T follicular helper cell (primary cell): ENCODE results near the gene MRTFA.

ENCODE experiments used
- DNase-seq: peaks from one replicate; pipeline ENCODE4 v3.0.0-alpha.2; 2020; ENCODE audit warnings: low read depth

Gene MRTFA

DNA sequence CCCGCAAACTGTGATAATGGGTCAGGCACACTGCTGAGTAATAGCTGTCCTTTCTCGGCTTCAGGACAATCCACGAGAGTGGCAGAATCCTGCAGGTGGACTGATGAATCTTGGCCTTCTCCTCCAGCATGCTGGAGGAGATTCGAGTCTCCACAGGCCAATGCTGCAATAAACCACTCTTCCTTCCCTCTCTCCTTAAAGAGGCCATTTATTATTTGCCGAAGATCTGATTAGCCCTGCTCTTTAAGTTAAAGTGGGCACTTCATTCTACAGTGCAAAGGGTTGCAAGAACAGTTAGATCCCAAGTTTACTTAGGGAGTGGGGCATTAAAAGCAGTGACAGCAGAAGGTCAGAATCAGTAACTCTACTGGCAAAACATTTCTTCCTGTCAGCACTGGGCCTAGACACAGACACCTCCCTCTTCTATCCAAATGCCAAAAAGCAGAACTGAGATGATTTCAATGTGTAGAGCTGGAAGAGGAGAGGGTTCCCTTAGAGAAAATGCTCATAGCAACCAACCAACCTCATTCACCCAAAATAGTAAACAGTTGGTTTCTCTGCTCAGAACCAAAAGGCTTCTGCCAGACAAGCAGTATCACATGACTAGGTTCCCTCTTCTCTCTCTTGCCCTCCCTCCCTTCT, 144.4 kb downstream of the MRTFA start:
- DNase-seq = no peak

DNA sequence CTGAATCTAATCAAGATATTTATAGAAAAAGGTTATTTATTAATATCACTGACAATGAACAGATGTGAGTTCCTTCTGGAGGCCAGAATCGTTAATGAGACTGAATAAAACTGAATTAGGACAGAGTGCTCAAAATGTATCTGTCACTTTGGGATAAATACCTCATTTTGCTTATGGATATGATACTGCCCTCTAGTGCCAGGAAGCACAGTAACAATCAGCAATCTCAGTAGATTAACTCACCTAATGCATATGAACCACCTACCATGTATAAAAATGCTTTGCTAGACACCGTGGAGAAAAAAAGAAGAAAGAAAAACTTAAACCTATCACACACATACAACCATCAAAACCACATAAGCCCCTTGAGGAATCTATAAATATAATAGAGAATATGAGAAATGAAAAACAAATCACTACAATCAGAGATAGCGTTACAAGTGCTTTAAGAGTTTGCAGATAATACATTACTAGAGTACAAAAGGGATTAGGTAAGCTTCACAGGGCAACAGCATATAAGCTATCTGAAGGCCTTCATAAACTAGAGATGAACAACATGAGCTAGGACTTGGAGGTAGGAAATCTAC, 148.8 kb downstream of the MRTFA start:
- no peak for DNase-seq

- no peak for DNase-seq
Measured at GRCh38 chr22:40486962-40487602, 149.4 kb downstream of the MRTFA start.

DNA sequence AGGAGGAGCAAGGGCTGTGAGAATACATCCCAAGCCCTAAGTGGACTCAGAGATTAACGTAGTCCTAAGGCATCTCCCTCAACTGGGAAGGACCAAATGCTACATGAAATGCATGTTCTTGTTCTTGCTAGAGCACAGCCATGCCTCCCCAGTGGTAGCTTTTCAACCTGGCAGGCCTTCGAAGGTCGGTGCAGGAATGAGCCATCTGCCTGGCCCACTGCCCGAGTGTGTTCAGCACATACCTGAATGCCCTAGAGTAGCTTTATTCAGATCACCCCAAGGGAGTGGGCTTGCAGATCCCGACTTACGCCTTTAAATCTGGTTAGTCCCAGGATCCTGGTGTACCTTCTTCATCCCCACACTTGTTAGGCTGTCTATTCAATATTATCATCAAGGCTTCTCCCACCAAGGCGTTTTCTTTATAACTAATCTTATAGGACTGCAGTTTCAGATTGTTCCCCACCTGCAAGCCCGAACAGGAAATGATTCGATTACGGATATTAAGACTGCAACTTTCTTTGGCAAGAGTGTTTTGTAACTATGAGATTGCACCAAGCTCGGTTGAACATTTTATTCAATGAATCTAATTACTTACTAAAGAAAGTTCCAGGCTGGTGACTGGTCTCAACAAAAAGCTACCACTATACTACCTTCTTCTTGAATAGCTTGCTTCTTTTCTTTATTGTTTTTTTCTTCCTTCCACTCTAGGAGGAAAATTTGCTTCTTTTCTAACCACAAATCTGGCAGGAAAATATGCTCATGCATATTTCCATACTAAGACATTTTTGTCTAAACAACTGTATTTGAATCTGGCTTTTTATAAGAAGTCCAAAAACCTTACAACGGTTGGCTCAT, 150.5 kb downstream of the MRTFA start:
- DNase-seq = no peak

GRCh38 chr22:40484906-40485669, 151.4 kb downstream of the MRTFA start:
- DNase-seq = no peak

DNA sequence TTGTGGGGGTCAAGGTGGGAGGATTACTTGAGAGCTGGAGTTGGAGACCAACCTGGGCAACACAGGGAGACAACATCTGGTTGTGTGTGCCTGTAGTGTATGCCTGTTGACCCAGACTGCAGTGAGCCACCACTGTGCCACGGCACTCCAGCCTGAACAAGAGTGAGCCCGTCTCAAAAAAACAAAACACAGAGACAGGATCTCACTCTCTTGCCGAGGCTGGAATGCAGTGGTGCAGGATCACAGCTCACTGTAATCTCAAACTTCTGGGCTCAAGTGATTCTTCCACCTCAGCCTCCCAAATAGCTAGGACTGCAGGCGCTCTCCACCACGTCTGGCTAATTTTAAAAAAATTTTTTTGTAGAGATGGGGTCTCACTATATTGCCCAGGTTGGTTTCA, 153.6 kb downstream of the MRTFA start:
- DNase-seq = no peak

- DNase-seq = no peak
Measured at GRCh38 chr22:40482391-40482790, 154.1 kb downstream of the MRTFA start.

GRCh38 chr22:40480996-40481395, 155.5 kb downstream of the MRTFA start:
- DNase-seq = no peak

- DNase-seq = no peak
Measured at GRCh38 chr22:40479887-40480538, 156.5 kb downstream of the MRTFA start.

DNA sequence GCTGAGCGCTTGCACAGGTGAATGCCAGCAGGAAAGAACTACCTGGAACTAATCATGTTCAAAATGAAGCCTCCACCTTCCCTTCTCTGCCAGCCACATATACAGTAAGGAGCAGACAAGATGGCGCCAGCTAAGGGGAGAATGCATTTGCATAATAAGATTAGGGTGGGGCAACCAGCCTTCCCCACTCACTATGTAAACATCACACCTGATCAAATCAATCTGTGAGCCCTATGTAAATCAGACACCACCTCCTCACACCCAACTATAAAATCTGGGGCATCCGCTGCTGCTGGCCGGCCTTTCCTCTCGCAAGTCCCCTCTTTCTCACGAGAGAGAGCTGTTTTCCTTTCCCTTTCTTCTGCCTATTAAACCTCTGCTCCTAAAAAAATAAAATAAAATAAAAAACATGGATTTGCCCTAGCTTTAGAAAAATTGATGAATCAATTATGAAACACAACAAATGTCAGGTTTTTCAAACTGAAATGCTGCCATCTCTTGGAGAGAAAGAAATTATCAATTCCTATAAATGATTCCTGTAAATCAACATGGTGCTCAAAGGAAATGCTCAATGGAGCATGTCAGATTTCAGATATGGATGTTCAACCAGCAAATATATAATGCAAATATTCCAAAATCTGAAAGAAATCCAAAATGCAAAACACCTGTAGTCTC, 157.3 kb downstream of the MRTFA start:
- DNase-seq = no peak

- no peak for DNase-seq
Measured at GRCh38 chr22:40478338-40479125, 158.0 kb downstream of the MRTFA start.

GRCh38 chr22:40477683-40478337, 158.7 kb downstream of the MRTFA start:
- DNase-seq = no peak

DNA sequence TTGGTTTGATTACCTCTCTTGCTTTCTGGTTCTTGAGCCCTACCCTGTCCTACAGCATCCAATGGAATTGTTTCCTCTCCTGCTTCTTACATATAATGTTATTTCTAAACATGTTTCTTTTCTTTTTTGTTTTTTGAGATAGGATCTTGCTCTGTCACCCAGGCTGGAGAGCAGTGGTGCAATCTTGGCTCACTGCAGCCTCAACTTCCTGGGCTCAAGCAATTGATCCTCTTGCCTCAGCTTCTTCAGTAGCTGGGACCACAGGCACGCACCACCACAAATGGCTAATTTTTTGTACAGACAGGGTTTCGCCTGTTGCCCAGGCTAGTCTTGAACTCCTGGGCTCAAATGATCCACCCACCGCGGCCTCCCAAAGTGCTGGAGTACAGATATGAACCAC, 160.2 kb downstream of the MRTFA start:
- no peak for DNase-seq

- DNase-seq = no peak
Measured at GRCh38 chr22:40473703-40474102, 162.8 kb downstream of the MRTFA start.

GRCh38 chr22:40472579-40472978, 163.9 kb downstream of the MRTFA start:
- DNase-seq = no peak

DNA sequence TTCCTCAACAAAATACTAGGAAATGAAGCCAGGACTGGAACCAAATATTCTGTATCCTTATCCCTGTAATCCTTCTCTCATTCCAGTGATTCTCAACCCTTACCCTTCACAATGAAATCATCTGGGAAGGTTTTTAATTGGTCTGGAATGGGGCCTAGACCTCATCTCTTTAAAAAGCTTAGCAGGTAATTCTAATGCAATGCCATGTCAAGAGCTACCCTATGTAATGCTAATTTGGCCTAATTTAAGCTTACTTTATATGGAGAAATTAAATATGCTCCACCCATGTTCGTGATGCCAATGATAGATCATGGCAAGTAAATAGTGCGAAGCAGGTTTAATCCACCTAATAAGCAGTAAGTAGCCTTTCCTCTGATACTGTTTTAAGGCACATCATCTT, 164.5 kb downstream of the MRTFA start:
- DNase-seq = no peak

- no peak for DNase-seq
Measured at GRCh38 chr22:40469181-40469580, 167.3 kb downstream of the MRTFA start.

DNA sequence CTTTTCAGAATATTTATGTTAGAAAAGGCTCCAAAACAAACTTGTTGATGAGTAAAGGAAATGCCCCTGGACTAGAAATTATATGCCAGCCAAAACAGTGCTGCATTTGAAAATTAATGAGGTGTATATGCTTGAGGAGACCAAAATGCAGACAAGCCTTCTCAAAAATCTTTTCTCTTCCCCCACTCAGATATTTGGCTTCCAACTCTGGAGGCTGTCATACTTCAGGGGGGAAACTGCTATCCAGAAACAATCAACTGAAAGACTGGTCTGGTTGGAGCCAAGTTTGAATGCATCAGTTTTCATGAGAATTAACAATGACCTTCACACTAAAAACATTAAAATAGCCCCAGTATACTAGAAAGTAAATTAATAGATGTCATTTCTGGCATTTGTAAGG, 167.9 kb downstream of the MRTFA start:
- DNase-seq = no peak

GRCh38 chr22:40466976-40467375, 169.5 kb downstream of the MRTFA start:
- no peak for DNase-seq
